Effector memory CD8-positive, alpha-beta T cell (primary cell): ENCODE measurements around the gene STX7.

Experiments
- ATAC-seq: fragments of 150-1000 bp; cut with Tn5 transposase; replicated peaks from 2 replicates; pipeline ENCODE4 v1.10.0; 2021; ENCODE audit warnings: mild to moderate bottlenecking, moderate library complexity
- DNase-seq, 3 experiments: peaks; one replicate each; pipeline ENCODE4 v3.0.0; 2021
- H3K27ac Mint-ChIP-seq, 2 donors: one replicate each; pipeline ENCODE4 v1.8.0; 2022; ENCODE audit warnings: mild to moderate bottlenecking in 2 of 2, mixed read lengths in 2 of 2, moderate library complexity in 2 of 2
- H3K27me3 Mint-ChIP-seq, 2 donors: one replicate each; pipeline ENCODE4 v1.8.0; 2022; ENCODE audit warnings: mixed read lengths in 2 of 2
- H3K36me3 Mint-ChIP-seq: one replicate; pipeline ENCODE4 v1.8.0; 2022; ENCODE audit warnings: mild to moderate bottlenecking, moderate library complexity, mixed read lengths; ENCODE audit not compliant: insufficient read depth
- H3K4me1 Mint-ChIP-seq, 2 donors: one replicate each; pipeline ENCODE4 v1.8.0; 2022; ENCODE audit warnings: low read depth in 2 of 2, mixed read lengths in 2 of 2
- H3K4me3 Mint-ChIP-seq, 2 donors: one replicate each; pipeline ENCODE4 v1.8.0; 2022; ENCODE audit warnings: mild to moderate bottlenecking in 2 of 2, mixed read lengths in 2 of 2, moderate library complexity in 2 of 2
- H3K9me3 Mint-ChIP-seq, 2 donors: one replicate each; pipeline ENCODE4 v1.8.0; 2022; ENCODE audit warnings: mixed read lengths in 2 of 2

The STX7 gene

DNA sequence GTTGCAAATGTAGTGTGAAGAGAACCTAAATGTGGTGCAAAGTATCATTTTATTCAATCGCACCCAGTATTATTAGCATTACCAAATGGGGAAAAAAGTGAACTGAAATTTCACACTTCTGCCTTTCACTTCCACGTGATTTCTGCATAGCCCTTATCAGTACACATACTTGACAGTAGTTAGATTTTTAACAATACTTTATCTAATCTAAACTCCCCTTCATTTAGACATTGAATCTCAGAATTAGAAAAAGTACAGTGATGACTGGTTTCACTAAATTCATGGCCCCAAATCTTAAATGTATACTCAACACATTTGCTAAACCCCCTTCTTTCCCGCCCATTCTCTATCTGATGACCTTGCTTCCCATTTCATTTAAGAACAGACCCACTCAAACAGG lies 14.3 kb downstream of the STX7 start:
- ATAC-seq (peak; percentile 22), DNase-seq (no peak)
- no peaks in the 10 kb centered on the region for H3K27me3 Mint-ChIP-seq
- peaks cover 23% of the 10 kb centered on the region for H3K36me3 Mint-ChIP-seq
- peaks cover 26 to 40% of the 10 kb centered on the region in 2 donors for H3K4me1 Mint-ChIP-seq
- H3K4me3 Mint-ChIP-seq: no peak overlapping the region
- H3K27ac Mint-ChIP-seq: peak overlapping the region in 1 of 2 donors; percentile 38
- H3K9me3 Mint-ChIP-seq: no peaks in the 10 kb centered on the region

DNA sequence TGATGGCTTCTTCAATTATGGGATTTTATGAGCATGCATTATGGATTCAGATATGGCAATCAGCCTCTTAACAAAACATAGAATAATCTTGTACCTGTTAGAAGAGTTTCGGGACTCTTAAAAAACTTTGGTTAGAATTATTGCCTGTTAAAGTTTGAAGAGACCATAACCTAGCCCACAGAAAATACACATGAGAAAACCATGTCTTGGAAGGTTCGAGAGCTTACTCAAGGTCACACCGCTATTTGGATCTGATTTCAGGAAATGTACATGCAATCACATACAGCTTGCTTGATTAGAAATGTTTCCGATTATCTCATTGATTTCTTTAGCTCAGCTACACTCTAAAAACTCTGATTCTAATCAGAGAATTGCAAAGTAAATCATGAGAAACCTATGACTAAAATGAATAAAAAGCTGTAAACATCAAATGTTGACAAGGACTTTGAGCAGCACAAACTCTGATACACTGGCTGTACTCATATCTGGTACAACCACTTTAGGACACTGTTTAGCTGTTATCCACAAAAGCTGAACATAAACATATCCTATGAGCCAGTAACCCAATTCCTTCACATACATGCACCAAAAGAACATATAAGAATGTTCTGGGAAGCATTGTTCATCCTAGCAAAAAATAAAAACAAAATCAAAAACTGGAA lies 16.3 kb downstream of the STX7 start:
- DNase-seq: no peak
- Mint-ChIP-seq H3K9me3 (no peaks in the 10 kb centered on the region), H3K4me1 (peaks cover 29 to 46% of the 10 kb centered on the region in 2 donors), H3K4me3 (no peak overlapping the region), H3K27me3 (no peaks in the 10 kb centered on the region), H3K36me3 (peaks cover 9% of the 10 kb centered on the region), H3K27ac (no peak overlapping the region)
- ATAC-seq: no peak

DNA sequence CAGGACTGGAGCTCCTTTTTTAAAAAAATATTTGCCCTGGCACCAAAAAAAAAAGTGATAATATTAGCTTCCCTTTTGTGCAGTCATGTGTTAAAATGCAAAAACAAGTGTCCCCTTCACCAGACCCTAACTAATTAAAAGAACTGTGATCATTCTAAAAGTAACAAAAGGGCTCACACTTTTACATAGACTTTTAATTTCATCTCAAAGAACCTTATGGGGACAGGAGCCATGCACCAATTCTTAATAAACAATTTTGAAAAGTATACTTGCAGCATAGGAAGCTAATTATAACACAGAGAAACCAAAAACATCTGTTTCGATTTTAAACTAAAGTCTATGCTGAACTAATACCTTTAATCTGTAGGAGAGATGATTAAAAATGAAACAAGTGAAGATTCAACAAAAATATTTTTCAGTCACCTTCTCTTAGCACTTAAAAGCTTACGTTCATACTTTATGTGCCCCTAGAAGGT lies 17.3 kb downstream of the STX7 start:
- H3K9me3 Mint-ChIP-seq: no peaks in the 10 kb centered on the region
- no peak overlapping the region for H3K4me3 Mint-ChIP-seq

DNA sequence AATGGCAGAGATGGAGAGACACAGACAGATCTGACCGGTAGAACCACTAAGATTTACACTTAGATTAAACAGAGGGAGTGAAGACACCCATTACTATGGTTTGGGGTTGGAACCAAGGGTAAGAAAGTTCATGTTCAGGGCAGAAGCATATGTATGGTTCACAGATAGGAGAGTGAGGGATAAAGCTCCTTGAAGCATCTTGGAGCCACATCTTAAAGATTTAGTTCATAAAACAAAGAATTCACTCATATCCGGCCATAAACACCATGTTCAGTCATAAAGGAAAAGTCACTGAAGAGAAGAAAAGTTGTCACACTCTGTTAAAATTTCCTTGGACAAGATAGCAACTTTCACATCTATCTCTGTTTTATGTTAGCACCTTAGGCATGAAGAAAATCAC lies 18.0 kb downstream of the STX7 start:
- Mint-ChIP-seq H3K36me3 (peaks cover 2% of the 10 kb centered on the region), H3K4me3 (no peak overlapping the region), H3K27ac (peak overlapping the region in 1 of 2 donors; percentile 70), H3K27me3 (no peaks in the 10 kb centered on the region), H3K4me1 (peaks cover 22 to 36% of the 10 kb centered on the region in 2 donors), H3K9me3 (no peaks in the 10 kb centered on the region)
- DNase-seq (no peak), ATAC-seq (no peak)

More for the DNA sequence above, 17.3 kb downstream of the STX7 start:
- ATAC-seq (peak; percentile 26), DNase-seq (no peak)
- Mint-ChIP-seq H3K27ac (no peak overlapping the region), H3K4me1 (peaks cover 26 to 42% of the 10 kb centered on the region in 2 donors), H3K27me3 (no peaks in the 10 kb centered on the region), H3K36me3 (peaks cover 5% of the 10 kb centered on the region)

DNA sequence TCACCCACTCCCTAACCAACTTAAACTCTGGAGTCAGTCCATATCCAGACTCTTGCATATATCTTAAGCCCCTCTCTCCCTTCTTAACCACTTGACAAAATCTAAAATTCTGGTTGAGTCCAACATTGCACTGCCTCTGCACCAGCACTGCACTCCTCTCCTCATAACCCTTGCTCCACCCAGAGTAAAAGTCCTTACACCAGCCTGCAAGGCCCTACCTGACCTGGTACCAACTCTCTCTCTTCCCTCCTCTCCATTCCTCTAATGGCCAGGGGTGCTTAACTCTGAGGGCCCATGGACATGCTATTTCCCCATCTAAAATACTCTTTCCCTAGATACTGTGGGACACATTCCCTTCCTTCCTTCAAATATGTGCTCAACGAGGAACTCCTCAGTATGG lies 21.0 kb downstream of the STX7 start:
- H3K4me1 Mint-ChIP-seq: peaks cover 14 to 30% of the 10 kb centered on the region in 2 donors
- DNase-seq: no peak
- H3K36me3 Mint-ChIP-seq: peaks cover 4% of the 10 kb centered on the region
- H3K27ac Mint-ChIP-seq: no peak overlapping the region
- ATAC-seq: no peak
- no peak overlapping the region for H3K4me3 Mint-ChIP-seq
- no peaks in the 10 kb centered on the region for H3K27me3 Mint-ChIP-seq
- no peaks in the 10 kb centered on the region for H3K9me3 Mint-ChIP-seq

DNA sequence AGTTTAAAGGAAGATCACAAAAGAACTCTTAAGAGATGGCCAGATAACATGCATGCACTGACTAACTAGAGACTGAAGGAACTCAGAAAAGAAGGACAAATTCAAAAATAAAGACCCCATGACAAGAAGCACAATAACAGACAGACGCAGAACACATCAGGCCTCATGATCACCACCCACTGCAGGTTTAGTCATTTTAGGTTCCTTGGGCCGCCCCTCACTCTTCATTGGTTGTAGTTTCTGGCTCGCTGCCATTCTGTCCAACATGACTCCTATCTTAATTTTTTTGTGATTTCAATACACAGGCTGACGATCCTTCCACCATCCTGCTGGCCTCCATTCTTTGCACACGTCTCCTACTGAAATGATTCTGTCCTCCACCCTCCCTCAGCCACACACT lies 21.6 kb downstream of the STX7 start:
- Mint-ChIP-seq H3K27ac (no peak overlapping the region), H3K9me3 (no peaks in the 10 kb centered on the region), H3K4me3 (no peak overlapping the region), H3K4me1 (peaks cover 12 to 26% of the 10 kb centered on the region in 2 donors), H3K36me3 (peaks cover 4% of the 10 kb centered on the region), H3K27me3 (no peaks in the 10 kb centered on the region)
- no peak for DNase-seq
- no peak for ATAC-seq

DNA sequence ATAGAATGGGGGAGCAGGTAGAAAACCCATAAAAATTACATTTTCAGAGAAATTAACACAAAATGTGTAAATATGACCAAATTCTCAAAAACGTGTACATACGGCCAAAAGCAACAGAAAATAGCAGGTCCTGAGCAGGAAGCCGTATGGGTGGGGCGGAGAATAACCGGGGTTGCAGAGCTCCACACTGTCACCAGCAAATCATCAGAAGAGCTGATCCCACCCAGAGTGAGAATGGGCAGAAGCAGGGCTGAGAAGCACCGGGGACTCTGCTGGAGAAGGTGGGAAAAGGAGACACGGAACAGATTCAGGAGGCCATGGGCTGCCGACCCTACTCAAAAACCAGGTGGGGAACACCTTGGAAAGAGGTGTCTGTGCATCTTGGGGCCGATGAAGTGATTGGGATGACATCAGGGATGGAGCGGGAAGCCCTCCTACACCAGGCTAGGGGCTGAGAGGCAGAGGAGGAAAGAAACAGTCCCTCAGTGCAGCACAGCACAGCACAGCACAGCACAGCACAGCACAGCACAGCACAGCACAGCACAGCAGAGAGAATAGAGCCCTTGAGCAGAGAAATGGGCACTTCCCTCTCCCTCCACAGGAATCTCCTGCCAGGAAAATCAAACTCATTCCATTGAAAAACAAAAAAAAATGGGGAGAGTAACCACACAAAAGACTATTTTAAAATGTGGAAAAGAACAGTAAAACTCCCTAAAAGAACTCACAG lies 22.3 kb downstream of the STX7 start:
- Mint-ChIP-seq H3K4me1 (peaks cover 12 to 24% of the 10 kb centered on the region in 2 donors), H3K27ac (no peak overlapping the region), H3K4me3 (no peak overlapping the region), H3K36me3 (peaks cover 4% of the 10 kb centered on the region), H3K9me3 (no peaks in the 10 kb centered on the region), H3K27me3 (no peaks in the 10 kb centered on the region)
- DNase-seq (no peak), ATAC-seq (peak; percentile 53)

DNA sequence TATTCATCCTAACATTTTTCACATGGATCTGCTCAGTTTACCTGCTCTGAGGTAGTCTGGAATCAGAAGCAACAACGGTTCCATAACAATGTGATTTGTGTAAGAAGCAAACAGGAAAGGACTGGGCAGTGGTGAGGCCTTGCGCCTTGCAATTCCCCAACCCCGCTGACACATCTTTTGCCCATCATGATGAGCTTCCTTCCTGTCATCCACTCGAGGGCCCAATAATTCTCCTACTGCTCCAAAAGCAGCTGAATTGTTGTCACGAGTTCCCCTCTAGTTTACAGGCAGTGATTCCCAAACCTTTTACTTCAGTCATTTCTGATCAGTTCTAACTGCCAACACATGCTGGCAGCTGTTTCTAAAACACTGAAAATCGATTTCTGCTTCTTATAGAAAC lies 22.9 kb downstream of the STX7 start:
- no peak overlapping the region for H3K4me3 Mint-ChIP-seq
- H3K36me3 Mint-ChIP-seq: peaks cover 4% of the 10 kb centered on the region
- H3K27me3 Mint-ChIP-seq: no peaks in the 10 kb centered on the region
- peaks cover 12 to 23% of the 10 kb centered on the region in 2 donors for H3K4me1 Mint-ChIP-seq
- DNase-seq (no peak), ATAC-seq (no peak)
- no peak overlapping the region for H3K27ac Mint-ChIP-seq
- H3K9me3 Mint-ChIP-seq: no peaks in the 10 kb centered on the region

DNA sequence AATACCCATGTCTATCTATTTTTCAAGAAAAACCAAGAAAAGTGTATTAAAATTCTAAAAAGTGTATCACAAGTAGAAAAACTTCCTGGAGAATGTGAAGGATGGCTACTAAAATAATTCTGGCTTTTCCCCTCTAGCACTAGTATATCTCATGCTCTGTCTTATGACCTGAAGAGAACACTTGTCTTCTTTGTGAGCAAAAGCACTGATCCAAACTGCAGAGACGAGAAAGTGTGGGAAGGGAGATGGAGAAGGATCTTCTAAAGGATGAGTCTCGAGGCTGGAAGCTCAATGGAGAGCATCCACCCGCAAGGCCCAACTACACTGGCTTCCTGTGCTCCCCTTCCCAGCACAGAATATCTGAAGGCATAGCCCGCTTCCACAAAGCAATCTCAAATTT lies 23.5 kb downstream of the STX7 start:
- H3K27me3 Mint-ChIP-seq: no peaks in the 10 kb centered on the region
- no peaks in the 10 kb centered on the region for H3K9me3 Mint-ChIP-seq
- no peak for ATAC-seq
- no peak overlapping the region for H3K4me3 Mint-ChIP-seq
- peaks cover 6 to 17% of the 10 kb centered on the region in 2 donors for H3K4me1 Mint-ChIP-seq
- H3K27ac Mint-ChIP-seq: no peak overlapping the region
- DNase-seq: no peak
- peaks cover 4% of the 10 kb centered on the region for H3K36me3 Mint-ChIP-seq

DNA sequence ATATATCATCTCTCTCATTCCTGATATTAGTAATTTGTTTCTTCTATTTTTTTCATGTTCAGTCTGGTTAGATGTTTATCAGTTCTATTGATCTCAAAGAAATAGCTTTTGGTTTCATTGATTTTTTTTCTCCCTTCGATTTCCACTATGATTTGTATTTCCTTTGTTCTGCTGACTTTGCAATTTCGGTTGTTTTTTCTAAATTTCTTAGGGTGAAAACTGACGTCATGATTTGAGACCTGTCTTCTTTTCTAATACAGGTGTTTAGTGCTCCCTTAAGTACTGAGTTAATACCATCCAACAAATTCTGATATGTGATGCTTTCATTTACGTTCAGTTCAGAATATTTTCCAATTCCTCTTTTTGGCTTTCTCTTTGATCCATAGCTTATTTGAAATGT lies 25.2 kb downstream of the STX7 start:
- H3K36me3 Mint-ChIP-seq: peaks cover 4% of the 10 kb centered on the region
- peak overlapping the region; percentile 4 to 29 for H3K27ac Mint-ChIP-seq
- no peaks in the 10 kb centered on the region for H3K27me3 Mint-ChIP-seq
- peaks cover 3 to 13% of the 10 kb centered on the region in 2 donors for H3K4me1 Mint-ChIP-seq
- no peak overlapping the region for H3K4me3 Mint-ChIP-seq
- no peak for ATAC-seq
- H3K9me3 Mint-ChIP-seq: no peaks in the 10 kb centered on the region
- no peak for DNase-seq

DNA sequence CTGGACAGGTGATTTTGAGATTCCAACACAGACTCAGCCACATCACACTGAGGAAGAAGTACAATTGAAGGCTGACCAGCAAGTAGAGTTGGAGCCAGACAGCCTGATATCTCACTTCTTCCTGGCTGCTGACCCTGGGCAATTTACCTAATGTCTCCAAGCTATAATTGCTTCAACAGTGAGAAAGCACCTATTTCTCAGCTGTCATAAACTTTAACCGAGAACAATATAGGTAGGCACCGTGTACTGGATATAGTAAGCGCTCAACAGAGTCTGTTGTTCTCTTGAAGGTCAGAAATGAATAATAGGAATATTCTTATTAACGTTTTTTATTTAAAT lies 28.3 kb downstream of the STX7 start:
- ATAC-seq (no peak), DNase-seq (no peak)
- no peak overlapping the region for H3K27ac Mint-ChIP-seq
- H3K4me1 Mint-ChIP-seq: peaks cover 6 to 20% of the 10 kb centered on the region in 2 donors
- peaks cover 4% of the 10 kb centered on the region for H3K36me3 Mint-ChIP-seq
- no peak overlapping the region for H3K4me3 Mint-ChIP-seq
- no peaks in the 10 kb centered on the region for H3K9me3 Mint-ChIP-seq
- H3K27me3 Mint-ChIP-seq: no peaks in the 10 kb centered on the region

DNA sequence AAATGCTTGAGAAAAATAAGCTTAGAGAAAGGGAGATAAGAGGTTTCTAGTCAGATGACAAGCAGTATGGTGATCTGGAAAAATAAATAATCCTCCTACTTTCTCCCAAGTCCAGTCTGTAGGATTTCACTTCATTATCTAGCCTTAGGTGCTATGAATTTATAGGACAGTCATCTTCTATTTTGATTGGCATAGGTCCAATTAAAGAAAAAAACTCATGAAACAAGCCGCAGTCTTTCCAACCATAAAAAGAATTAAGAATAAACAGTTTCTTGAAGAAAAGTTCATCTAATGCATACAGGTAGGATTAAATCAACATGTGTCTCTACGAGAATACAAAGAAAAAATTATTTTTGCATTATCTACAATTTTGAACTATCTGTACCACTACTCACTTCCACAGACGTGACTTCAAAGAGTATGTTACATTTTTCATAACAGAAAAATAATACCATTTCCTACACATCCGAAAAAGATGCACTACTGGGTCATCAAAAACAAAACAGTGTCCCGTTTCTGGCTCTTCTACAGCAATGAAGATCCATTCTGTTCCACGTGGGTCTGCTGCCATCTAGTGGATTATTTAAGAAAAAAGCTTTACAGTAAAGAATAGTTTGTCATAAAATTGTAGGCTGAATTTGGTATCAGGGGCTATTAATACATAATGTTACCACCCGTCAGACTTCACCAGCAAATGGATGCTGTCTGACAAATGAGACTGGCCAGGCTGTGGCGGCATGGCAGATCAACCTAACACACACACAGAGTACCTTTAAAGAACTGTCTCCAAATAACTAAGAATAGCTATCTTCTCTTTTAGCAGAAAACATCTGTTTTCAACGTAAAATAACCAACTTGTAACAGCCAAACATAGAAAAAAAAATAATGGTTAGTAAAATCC lies 28.9 kb downstream of the STX7 start:
- peaks cover 4% of the 10 kb centered on the region for H3K36me3 Mint-ChIP-seq
- peak; percentile 78 for ATAC-seq
- peak; percentile 45 to 56 (median 53) for DNase-seq
- peaks cover 7 to 22% of the 10 kb centered on the region in 2 donors for H3K4me1 Mint-ChIP-seq
- no peak overlapping the region for H3K27ac Mint-ChIP-seq
- no peaks in the 10 kb centered on the region for H3K27me3 Mint-ChIP-seq
- no peak overlapping the region for H3K4me3 Mint-ChIP-seq
- no peaks in the 10 kb centered on the region for H3K9me3 Mint-ChIP-seq

DNA sequence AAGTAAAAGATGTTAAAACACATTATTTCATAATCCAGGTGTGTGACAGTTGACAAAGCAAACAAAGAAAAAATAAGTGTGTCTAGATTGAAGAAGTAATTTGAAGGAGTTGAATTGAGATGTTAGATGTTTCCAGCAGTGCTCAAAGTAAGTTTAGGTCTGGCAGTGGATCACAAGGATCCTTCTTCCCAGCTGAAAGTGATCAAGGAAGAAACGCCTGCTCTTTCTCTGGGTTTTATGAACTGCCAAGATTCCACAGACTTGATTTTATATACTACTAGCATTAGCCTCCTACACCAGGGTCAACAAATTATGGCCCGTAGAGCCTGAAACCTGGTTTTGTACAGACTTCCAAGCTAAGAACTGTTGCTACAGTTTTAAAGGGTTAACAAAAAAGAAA lies 30.3 kb downstream of the STX7 start:
- Mint-ChIP-seq H3K27ac (no peak overlapping the region), H3K27me3 (no peaks in the 10 kb centered on the region), H3K4me1 (peaks cover 7 to 26% of the 10 kb centered on the region in 2 donors), H3K36me3 (peaks cover under 1% of the 10 kb centered on the region), H3K9me3 (no peaks in the 10 kb centered on the region), H3K4me3 (no peak overlapping the region)
- no peak for ATAC-seq
- DNase-seq: no peak
